Endothelial cell of umbilical vein (primary cell): Measurements from ENCODE around the gene CLIP1. TPM values are rescaled to one million over a fixed set of nuclear protein-coding genes. Genes with fewer than 3 reads are reported as not detected.

Experiments
- BruUV-seq: library from RNA; stranded (reverse); fragments of 400-500 nt; replicated peaks from 2 replicates; lab custom pipeline; 2021; lab: Mats Ljungman, UMichigan
- CTCF ChIA-PET: fragments of 300-600, 350-600 bp; sonication (Branson Sonifier 250); formaldehyde crosslinking; loops from one replicate; lab custom pipeline; 2021; ENCODE audit warnings: antibody characterized with exemption, inconsistent platforms; lab: Charles Lee
- POLR2A ChIA-PET: fragments of 300-600, 350-600 bp; sonication (Branson Sonifier 250); formaldehyde crosslinking; loops from one replicate; lab custom pipeline; 2021; ENCODE audit warnings: antibody characterized with exemption, inconsistent platforms; lab: Charles Lee
- DNase-seq: peaks from one replicate; pipeline ENCODE4 v3.0.0-alpha.2; 2011; ENCODE audit warnings: low read depth, low spot score
- FAIRE-seq: peaks from 2 replicates; lab custom pipeline; 2011; peaks lifted over from hg19 to GRCh38; lab: Jason Lieb, UNC
- H2AFZ ChIP-seq: 2 replicates; pipeline ENCODE4 v1.6.0; 2012; ENCODE audit warnings: low read depth, low read length, control low read depth, inconsistent platforms
- H3K27ac ChIP-seq: 2 replicates; pipeline ENCODE4 v1.5.1; 2011; ENCODE audit warnings: low read depth, mild to moderate bottlenecking, control low read depth, low read length, moderate library complexity; ENCODE audit not compliant: insufficient read depth
- H3K27me3 ChIP-seq, 2 experiments: 2 replicates each; pipeline versions ENCODE4 v1.6.0 to v1.6.1; 2011; ENCODE audit warnings: low read length in 2 of 2, mixed read lengths in 1 of 2; ENCODE audit not compliant: control insufficient read depth in 2 of 2, insufficient read depth in 2 of 2
- H3K36me3 ChIP-seq, 2 experiments: 2 replicates in 1 of 2; 3 replicates in 1 of 2; pipeline ENCODE4 v1.5.1; 2011; ENCODE audit warnings: low read length in 2 of 2, mild to moderate bottlenecking in 1 of 2, moderate library complexity in 1 of 2; ENCODE audit not compliant: control insufficient read depth in 2 of 2, insufficient read depth in 2 of 2; ENCODE audit errors: extremely low read depth in 1 of 2
- H3K4me1 ChIP-seq: 3 replicates; pipeline ENCODE4 v1.5.1; 2011; ENCODE audit warnings: mild to moderate bottlenecking, low read length; ENCODE audit not compliant: control insufficient read depth, insufficient read depth; ENCODE audit errors: extremely low read depth
- H3K4me2 ChIP-seq: 2 replicates; pipeline ENCODE4 v1.6.1; 2011; ENCODE audit warnings: low read length, control low read depth, mixed read lengths; ENCODE audit not compliant: insufficient read depth
- H3K4me3 ChIP-seq, 3 experiments: fragments of 200-600 bp in 1 of 3; sonication (generic), shearing (Covaris generic) in 1 of 3; replicated peaks in 1 of 3; 2 replicates each; pipeline ENCODE4 v1.5.1; 2011 to 2016; ENCODE audit warnings: control low read depth in 3 of 3, low read length in 3 of 3, mild to moderate bottlenecking in 2 of 3, inconsistent platforms in 1 of 3, low read depth in 1 of 3, moderate library complexity in 1 of 3; ENCODE audit not compliant: insufficient read depth in 1 of 3
- H3K79me2 ChIP-seq: 2 replicates; pipeline ENCODE4 v1.6.0; 2012; ENCODE audit warnings: low read length, inconsistent platforms; ENCODE audit not compliant: control insufficient read depth, insufficient read depth
- H3K9ac ChIP-seq: replicated peaks from 2 replicates; pipeline ENCODE3; 2011; ENCODE audit warnings: low read length, control low read depth; ENCODE audit not compliant: insufficient read depth; ENCODE audit errors: extremely low read depth
- H3K9me1 ChIP-seq: replicated peaks from 3 replicates; pipeline ENCODE4 v1.6.0; 2011; ENCODE audit warnings: mild to moderate bottlenecking, low read length; ENCODE audit not compliant: control insufficient read depth, insufficient read depth; ENCODE audit errors: extremely low read depth
- H3K9me3 ChIP-seq: replicated peaks from 2 replicates; pipeline ENCODE4 v1.5.1; 2012; ENCODE audit warnings: low read length, inconsistent platforms; ENCODE audit not compliant: control insufficient read depth, insufficient read depth
- H4K20me1 ChIP-seq: replicated peaks from 2 replicates; pipeline ENCODE3; 2011; ENCODE audit warnings: mild to moderate bottlenecking, low read length; ENCODE audit not compliant: control insufficient read depth, insufficient read depth; ENCODE audit errors: extremely low read depth
- CTCF ChIP-seq, 2 donors: IDR thresholded peaks; 1 replicate in 1 of 2; 2 replicates in 1 of 2; pipeline ENCODE4 v1.5.1; 2011; ENCODE audit warnings: low read length in 2 of 2, mild to moderate bottlenecking in 2 of 2, moderate library complexity in 2 of 2, control low read depth in 1 of 2, inconsistent platforms in 1 of 2, low read depth in 1 of 2; ENCODE audit not compliant: insufficient read depth in 1 of 2; ENCODE audit errors: extremely low read depth in 1 of 2
- FOS ChIP-seq: IDR thresholded peaks from 2 replicates; pipeline ENCODE4 v1.6.1; 2011; ENCODE audit warnings: mild to moderate bottlenecking, low read length, moderate library complexity, borderline replicate concordance; ENCODE audit not compliant: insufficient read depth
- GATA2 ChIP-seq: IDR thresholded peaks from 2 replicates; pipeline ENCODE4 v1.7.0; 2011; ENCODE audit warnings: low read depth, mild to moderate bottlenecking, moderate library complexity, mixed read lengths, low read length; ENCODE audit not compliant: insufficient read length, insufficient read depth
- JUN ChIP-seq: IDR thresholded peaks from 2 replicates; pipeline ENCODE4 v1.6.1; 2011; ENCODE audit warnings: borderline replicate concordance, low read depth; ENCODE audit not compliant: insufficient read length, insufficient read depth
- POLR2A ChIP-seq: IDR thresholded peaks from 2 replicates; pipeline ENCODE4 v1.6.1; 2012; ENCODE audit warnings: low read depth, mild to moderate bottlenecking, control low read depth, low read length
- POLR2AphosphoS5 ChIP-seq: IDR thresholded peaks from 2 replicates; pipeline ENCODE4 v1.6.1; 2012; ENCODE audit warnings: low read depth, mild to moderate bottlenecking, control low read depth, low read length, moderate library complexity; ENCODE audit not compliant: insufficient read depth
- dilution Hi-C: fragments of 300-500 bp; cut with MboI; formaldehyde crosslinking; loops from one replicate; pipeline ENCODE4 v1.15.0; 2019; ENCODE audit warnings: low sequenced_read_pairs; ENCODE audit not compliant: extremely low pct_ligation_motif_present
- intact Hi-C: fragments of 100-400 bp; cut with micrococcal nuclease; formaldehyde crosslinking; loops from one replicate; pipeline ENCODE4 v1.10.0; 2022
- polyA plus RNA-seq, 4 experiments: library from polyadenylated mRNA; depleted of rRNA in 3 of 4; stranded (reverse) in 3 of 4; unstranded in 1 of 4; fragments of >200 nt; gene quantifications; 2 replicates each; pipeline versions ENCODE4 v1.2.1 to v1.2.3, GENCODE V29; 2011 to 2012; ENCODE audit warnings: missing spikeins in 1 of 4
- total RNA-seq: library from RNA; stranded (reverse); gene quantifications from 2 replicates; pipeline ENCODE4 v1.2.3, GENCODE V29; 2021

CLIP1 gene
- total and polyA plus RNA-seq, 2 donors (not counting 3 experiments of a cell fraction or from before 2014, with no cell fraction given) = 56.5 to 84.3 TPM

GRCh38 chr12:122356192-122356635, 66.3 kb downstream of the CLIP1 start:
- Histone ChIP-seq H3K36me3 (peaks cover 14 to 32% of the 10 kb centered on the region in 2 experiments), H2AFZ (no peak overlapping the region), H3K9me1 (no peaks in the 10 kb centered on the region), H3K4me3 (no peak overlapping the region), H3K79me2 (no peaks in the 10 kb centered on the region), H4K20me1 (no peaks in the 10 kb centered on the region), H3K4me1 (no peaks in the 10 kb centered on the region), H3K27ac (no peak overlapping the region), H3K9me3 (no peaks in the 10 kb centered on the region), H3K27me3 (no peaks in the 10 kb centered on the region), H3K9ac (no peak overlapping the region), H3K4me2 (no peak overlapping the region)
- DNase-seq (peak; percentile 69), FAIRE-seq (peak; percentile 79)
- dilution Hi-C loops (no loop called here), intact Hi-C loops (loop anchor here (2.0 kb wide), 1 partner anchor 19 kb away; no protein-coding TSS in a partner anchor)
- ChIA-PET CTCF (interaction anchor here (0.6 to 4.3 kb wide), 20 partner anchors 9 to 128 kb away, joined by 3 to 30 read pairs (median 5); no protein-coding TSS in a partner anchor), POLR2A (no interaction called here)
- peak; percentile 67 to 74 for TF ChIP-seq CTCF (IDR thresholded peaks at IDR 0.05; ENCODE audit: extremely low read depth in 1 of 2, insufficient read depth in 1 of 2, low read depth in 1 of 2, low read length in 2 of 2)
- TF ChIP-seq POLR2AphosphoS5 = no peak
- TF ChIP-seq POLR2A = no peak
- BruUV-seq = no TSS peak

- intact Hi-C loops (loop anchor here (2.0 kb wide), 1 partner anchor 19 kb away; no protein-coding TSS in a partner anchor), dilution Hi-C loops (no loop called here)
- Histone ChIP-seq H3K27me3 (no peaks in the 10 kb centered on the region), H3K27ac (no peak overlapping the region), H3K9me3 (no peaks in the 10 kb centered on the region), H3K9me1 (no peaks in the 10 kb centered on the region), H3K9ac (no peak overlapping the region), H3K4me2 (no peak overlapping the region), H3K36me3 (peaks cover 18 to 27% of the 10 kb centered on the region in 2 experiments), H3K4me1 (peaks cover 2% of the 10 kb centered on the region), H2AFZ (no peak overlapping the region), H3K4me3 (no peak overlapping the region), H3K79me2 (no peaks in the 10 kb centered on the region), H4K20me1 (no peaks in the 10 kb centered on the region)
- no TSS peak for BruUV-seq
- CTCF ChIA-PET = interaction anchor here (0.7 to 4.3 kb wide), 18 partner anchors 13 to 129 kb away, joined by 3 to 30 read pairs (median 4); no protein-coding TSS in a partner anchor
- POLR2A ChIA-PET = no interaction called here
- no peak for FAIRE-seq
- no peak for DNase-seq
- TF ChIP-seq FOS (no peak), GATA2 (no peak), POLR2A (no peak), JUN (no peak)
Measured at GRCh38 chr12:122355706-122356105, 66.8 kb downstream of the CLIP1 start.
